Fibroblast of gingiva (primary cell): ENCODE measurements around the gene PGAP2.
"Not testable (repeated sequence)": the region's sequence is repeated elsewhere in the genome, so short reads cannot be mapped to it uniquely, and the experiment has no call there.

ENCODE experiments used
- DNase-seq: peaks from one replicate; pipeline ENCODE4 v3.0.0-alpha.2; 2011; ENCODE audit warnings: low read depth

PGAP2 gene

DNA sequence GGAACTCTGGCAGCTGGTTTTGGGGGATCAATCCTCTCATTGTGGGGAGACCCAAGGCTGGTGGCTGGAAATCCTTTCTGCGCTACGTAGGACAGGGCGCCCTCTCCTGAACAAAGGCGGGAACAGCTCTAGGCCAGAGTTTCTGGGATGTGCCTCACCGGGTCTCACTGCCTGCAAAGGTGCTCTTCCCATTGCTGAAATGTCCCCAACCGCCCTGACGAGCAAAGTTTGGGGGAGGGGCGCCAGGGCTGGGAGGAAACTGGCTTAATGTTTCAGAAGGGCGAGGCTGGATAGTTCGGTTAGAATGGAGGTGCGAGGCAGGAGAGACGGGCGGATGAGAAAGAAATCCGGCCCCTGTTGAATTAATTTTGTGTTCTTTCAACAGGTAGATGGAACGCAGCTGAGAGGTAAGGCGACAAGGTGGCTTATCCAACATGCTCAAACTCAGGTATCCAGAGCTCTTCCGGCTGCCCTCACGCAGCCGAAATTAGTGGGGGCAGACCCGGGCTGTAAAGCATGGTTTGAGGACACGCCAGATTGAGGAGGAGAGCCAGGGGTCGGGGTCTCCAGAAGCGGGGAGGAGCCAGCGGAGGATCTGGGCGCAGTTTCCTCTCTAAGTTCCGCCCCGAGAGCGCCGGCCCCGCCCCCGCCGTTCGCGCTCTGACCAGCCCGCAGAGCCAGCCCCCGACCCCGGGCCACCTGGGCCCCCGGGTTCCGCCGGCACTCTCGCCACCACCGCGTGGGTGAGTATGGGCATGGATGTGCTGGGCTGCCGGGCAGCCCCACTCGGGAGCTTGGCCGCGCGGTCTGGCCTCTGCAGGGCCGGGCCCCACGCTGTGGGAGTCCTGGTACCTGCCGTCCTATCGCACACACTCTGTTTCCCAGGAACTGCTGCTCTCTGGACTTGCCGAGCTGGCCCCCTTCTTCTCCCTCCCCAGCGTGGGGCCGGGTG, at the start of gene PGAP2:
TSS of gene PGAP2 (plus strand) at position 652 of the 952 bp plus-strand sequence. CDS start 2,700 bp downstream, outside the sequence.
- DNase-seq = peak; percentile 39

DNA sequence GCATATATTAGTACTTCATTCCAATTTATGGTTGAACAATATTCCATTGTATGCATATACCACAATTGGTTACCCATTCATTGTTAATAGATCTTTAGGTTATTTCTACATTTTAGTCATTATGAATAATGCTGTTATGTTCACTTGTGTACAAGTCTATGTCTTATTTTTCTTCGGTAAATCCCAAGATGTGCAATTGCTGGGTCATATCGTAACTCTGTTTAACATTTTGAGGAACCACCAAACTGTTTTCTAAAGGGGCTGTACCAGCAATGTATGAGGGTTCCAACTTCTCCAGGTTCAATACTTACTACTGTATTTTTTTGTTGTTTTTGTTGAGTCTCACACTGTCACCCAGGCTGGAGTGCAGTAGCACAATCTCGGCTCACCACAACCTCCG, 44.1 kb upstream of the PGAP2 start:
- no peak for DNase-seq

GRCh38 chr11:3766836-3767235, 41.5 kb upstream of the PGAP2 start:
- DNase-seq = not testable (repeated sequence)

- DNase-seq = no peak
Measured at GRCh38 chr11:3767536-3767935, 40.8 kb upstream of the PGAP2 start.

DNA sequence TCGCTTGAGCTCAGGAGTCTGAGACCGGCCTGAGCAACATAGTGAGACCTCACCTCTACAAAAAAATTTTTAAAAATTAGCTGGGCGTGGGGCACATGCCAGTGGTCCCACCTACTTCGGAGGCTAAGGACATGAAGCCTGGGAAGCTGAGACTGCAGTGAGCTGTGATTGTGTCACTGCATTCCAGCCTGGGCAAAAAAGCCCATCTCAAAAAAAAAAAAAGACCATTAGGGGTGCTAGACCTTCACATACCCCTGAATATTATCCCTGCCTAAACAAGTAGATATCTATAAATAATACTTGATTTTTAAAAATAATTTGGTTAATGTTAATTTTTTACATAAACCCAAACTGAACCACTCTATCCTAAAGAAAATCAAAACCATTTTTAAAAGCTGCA, 35.2 kb upstream of the PGAP2 start:
- no peak for DNase-seq

- no peak for DNase-seq
Measured at GRCh38 chr11:3775736-3776406, 32.5 kb upstream of the PGAP2 start.

DNA sequence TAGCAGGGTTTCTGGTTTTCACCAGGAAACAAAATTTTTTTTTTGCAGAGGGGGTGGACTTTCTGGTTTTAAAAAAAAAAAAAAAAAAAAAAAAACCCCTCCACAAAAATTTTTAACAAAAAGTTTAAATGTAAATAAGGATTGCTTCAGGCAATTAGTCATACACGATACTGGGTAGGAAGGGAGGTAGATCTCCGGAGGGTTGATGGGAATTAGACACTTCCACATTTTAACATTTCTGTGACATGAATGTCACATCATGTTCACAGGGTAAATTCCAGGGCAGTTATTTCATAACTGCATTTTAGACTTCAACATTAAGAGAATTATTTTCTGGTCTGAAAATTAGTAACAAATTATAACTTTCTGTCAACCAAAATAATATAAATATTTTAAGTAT, 26.9 kb upstream of the PGAP2 start:
- DNase-seq = peak; percentile 20

DNA sequence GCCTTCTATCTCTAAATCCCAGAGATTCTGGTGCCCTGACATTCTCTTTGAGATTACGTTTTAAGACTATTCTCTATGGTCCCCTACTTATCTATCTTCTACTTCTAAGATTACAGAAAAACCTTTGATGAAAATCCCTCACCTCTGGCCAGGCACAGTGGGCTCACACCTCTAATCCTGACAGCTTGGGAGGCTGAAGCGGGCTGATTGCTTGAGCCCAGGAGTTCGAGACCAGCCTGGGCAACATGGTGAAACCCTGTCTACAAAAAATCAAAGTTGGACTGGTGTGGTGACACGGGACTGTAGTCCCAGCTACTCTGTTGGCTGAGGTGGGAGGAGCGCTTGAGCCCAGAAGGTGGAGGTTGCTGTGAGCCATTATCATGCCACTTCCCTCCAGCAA, 25.4 kb upstream of the PGAP2 start:
- no peak for DNase-seq

DNA sequence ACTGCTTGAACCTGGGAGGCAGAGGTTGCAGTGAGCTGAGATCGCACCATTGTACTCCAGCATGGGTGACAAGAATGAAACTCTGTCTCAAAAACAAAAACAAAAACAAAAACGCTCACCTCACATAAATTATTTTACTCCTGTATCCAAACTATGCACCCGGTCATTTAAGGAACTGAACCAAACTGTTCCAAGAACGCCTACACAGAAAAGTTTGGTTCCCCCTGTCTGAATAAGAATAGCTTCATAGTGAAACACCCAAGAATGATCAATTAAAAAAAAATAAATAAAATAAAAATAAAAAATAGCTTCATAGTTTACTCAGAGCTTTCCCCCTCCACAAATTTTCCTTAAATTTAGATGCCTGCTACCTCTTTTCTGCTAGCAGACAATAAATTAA, 24.7 kb upstream of the PGAP2 start:
- DNase-seq = no peak

GRCh38 chr11:3786781-3787428, 21.5 kb upstream of the PGAP2 start:
- DNase-seq = peak; percentile 23

- DNase-seq = not testable (repeated sequence)
Measured at GRCh38 chr11:3794387-3794786, 14.0 kb upstream of the PGAP2 start.

DNA sequence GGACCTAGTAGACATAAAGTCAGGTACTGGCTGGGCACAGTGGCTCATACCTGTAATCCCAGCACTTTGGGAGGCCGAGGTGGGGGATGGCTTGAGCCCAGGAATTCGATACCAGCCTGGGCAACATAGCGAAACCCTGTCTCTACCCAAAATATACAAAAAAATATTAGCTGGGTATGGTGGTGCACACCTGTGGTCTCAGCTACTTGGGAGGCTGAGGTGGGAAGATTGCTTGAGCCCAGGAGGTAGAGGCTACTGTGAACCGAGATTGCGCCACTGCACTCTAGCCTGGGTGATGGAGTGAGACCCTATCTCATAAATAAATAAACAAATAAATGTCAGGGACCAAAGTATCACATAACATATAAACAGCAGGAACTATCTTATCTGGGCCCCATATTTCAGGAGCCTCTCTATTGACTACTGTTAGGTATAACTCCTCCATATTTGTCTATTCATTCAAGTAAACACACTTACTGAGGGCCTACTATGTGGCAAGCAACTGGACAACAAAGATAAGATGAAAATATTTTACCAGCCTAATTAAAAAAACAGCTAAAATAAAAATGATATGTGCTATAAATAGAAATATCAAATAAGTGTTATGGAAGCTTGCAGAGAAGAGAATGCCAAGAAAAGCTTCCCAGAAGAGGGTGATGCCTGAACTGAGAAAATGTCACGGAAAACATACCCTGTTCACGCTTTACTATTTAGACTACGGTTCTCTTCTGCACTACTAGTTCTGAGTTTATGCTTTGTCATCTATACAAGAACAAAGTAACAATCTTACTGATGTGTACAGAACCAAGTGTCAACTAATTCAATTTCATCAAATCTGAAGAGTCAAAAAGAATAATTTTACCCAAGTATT, 13.0 kb upstream of the PGAP2 start:
- no peak for DNase-seq

DNA sequence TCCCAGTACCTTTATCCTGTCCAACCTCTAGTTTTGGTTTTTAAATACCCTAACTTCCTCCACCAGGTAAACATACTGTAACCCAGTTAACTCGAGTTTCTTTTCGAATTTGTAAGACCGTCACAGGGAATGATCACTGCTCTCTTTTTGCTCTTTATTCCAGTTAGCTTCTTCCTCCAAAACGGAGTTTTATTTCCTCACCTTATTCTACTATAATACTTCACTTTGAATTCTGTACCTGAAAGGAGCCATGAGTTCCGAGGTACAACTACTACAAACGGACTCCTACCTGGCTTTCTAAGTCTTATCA, 12.4 kb upstream of the PGAP2 start:
- no peak for DNase-seq

GRCh38 chr11:3796346-3796745, 12.0 kb upstream of the PGAP2 start:
- no peak for DNase-seq

DNA sequence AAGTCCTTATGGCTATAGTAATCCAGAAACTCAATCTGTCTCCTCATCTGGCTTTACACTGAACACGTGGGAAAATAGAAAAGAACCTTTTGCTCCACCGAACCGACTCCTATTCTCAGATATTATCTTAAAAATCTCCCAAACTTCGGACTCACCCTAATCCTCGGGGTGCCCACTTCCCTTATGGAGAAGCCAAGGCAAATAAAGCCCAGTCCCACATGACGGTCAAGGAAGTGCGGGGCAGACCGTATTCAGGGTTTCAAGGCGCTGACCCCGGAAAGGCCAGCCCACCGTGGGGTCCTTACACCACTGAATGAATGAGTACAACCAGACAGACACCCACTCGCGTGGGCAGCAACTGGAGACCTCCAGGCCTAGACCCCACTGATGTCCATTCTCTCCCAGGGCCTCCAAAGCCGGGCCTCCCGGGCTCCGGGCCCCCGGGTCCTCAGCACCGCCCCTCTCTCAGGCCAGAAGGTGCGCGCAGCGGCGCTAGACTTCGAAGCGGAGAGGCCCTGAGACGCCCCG, 11.5 kb upstream of the PGAP2 start:
- DNase-seq = no peak

- DNase-seq = peak; percentile 100
Measured at GRCh38 chr11:3797329-3798090, 10.8 kb upstream of the PGAP2 start, which contains the start of gene NUP98. Gene NUP98 (minus strand): TSS chr11:3797554. CDS start chr11:3782117, 15,437 bp downstream.

DNA sequence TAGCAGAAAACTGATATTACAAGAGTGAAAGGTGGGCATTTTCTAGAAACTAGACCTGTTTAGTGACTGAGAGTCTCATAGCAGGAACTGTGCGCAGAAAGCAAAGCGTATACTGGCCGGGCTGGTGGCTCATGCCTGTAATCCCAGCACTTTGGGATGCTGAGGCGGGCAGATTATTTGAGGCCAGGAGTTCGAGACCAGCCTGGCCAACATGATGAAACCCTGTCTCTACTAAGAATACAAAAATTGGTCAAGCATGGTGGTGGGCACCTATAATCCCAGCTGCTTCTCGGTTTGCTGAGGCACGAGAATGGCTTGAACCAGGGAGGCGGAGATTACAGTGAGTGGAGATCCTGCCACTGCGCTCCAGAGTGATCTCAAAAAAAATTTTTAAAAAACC, 9.2 kb upstream of the PGAP2 start:
- DNase-seq = no peak

GRCh38 chr11:3799873-3800272, 8.5 kb upstream of the PGAP2 start:
- DNase-seq = no peak

DNA sequence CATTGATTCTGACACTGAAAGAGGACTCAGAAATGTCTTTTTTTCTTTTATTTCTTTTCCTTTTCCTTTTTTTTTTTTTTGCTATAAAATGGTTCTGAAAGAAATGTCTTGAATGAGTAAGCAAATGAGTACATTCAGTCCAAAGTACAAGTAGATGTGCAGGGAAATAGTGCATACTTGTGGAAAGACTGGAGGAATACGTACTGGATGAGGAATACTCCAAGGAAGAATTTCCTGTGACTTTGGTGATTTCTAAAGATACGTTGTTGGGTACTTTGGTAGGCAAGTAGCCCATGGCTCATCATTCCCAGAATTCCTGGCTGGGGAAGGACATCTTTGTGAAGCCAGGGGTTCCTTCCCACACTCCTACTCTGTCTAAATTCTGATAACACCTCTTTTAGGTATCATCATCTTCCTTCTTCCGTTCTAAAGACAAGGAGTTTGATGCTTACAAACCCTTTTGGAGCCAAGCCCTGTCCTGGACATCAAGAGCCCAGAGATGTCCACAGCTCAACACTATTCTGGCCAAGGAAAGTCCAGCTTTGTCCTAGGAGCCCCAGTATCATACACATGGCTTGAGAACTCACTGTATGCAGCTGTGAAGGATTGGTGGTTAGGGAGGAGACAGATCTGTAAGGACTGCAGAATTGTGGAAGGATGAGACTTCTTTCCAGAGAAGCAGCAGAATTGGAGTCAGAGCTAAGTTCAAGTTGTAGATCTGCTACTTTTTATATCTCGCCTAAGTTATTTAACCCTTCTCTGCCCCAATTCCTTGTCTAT, 6.2 kb upstream of the PGAP2 start:
- DNase-seq = peak; percentile 30
